Diencephalon (tissue), 1 donor: ENCODE data around the gene USP19. TPM values are rescaled to one million over a fixed set of nuclear protein-coding genes. Genes with fewer than 3 reads are reported as not detected.

Experiments used
- small RNA-seq: library from RNA; depleted of rRNA; stranded (forward); fragments of <200 nt; gene quantifications from one replicate; pipeline ENCODE3, GENCODE V24; 2014
- total RNA-seq: library from RNA; depleted of rRNA; stranded (reverse); fragments of >200 nt; gene quantifications from one replicate; pipeline ENCODE4 v1.2.3, GENCODE V29; 2014

The USP19 gene
- total RNA-seq, result 41.1 TPM

GRCh38 chr3:49120438-49121131 is at the start of gene USP19:
Gene USP19 (minus strand): TSS chr3:49120823. CDS start chr3:49119145, 1,678 bp downstream.

GRCh38 chr3:49165771-49166751 is 45.4 kb upstream of the USP19 start, which contains the start of gene CCDC71:
Gene CCDC71 (minus strand): TSS chr3:49166331. CDS start chr3:49164208, 2,123 bp downstream.

GRCh38 chr3:49132437-49133225 is 12.0 kb upstream of the USP19 start, which contains the start of gene LAMB2:
Gene LAMB2 (minus strand): TSS chr3:49133050. CDS start chr3:49132867, 183 bp downstream.

GRCh38 chr3:49104427-49105291 is 16.0 kb downstream of the USP19 start, which contains the start of gene QARS1:
Gene QARS1 (minus strand): TSS chr3:49104757. CDS start chr3:49104733, 24 bp downstream.

GRCh38 chr3:49093853-49094767 is 26.5 kb downstream of the USP19 start, which contains the start of gene QRICH1:
Gene QRICH1 (minus strand): TSS chr3:49094071. CDS start chr3:49077017, 17,054 bp downstream.

Small RNA genes within 50 kb of the gene (small RNA-seq; reads per million reads assigned to genes)
- not detected for gene RN7SL182P

Other genes starting within 250 kb of the USP19 start
- 10.6 TPM for gene SLC25A20, start 221.9 kb downstream of the USP19 start, total RNA-seq
- 70.6 TPM for gene ARIH2, start 202.0 kb downstream of the USP19 start, total RNA-seq
- 68.3 TPM for gene P4HTM, start 130.6 kb downstream of the USP19 start, total RNA-seq
- 116 TPM for gene WDR6, start 113.4 kb downstream of the USP19 start, total RNA-seq
- gene DALRD3, start 102.2 kb downstream of the USP19 start, total RNA-seq, result 41.5 TPM
- gene NDUFAF3, start 98.7 kb downstream of the USP19 start, total RNA-seq, result 34.6 TPM
- gene IMPDH2, start 91.4 kb downstream of the USP19 start, total RNA-seq, result 146 TPM
- 99.4 TPM for gene QRICH1, start 26.8 kb downstream of the USP19 start, total RNA-seq
- 168 TPM for gene QARS1, start 16.1 kb downstream of the USP19 start, total RNA-seq
- 78.2 TPM for gene LAMB2, start 12.2 kb upstream of the USP19 start, total RNA-seq
- gene CCDC71, start 45.5 kb upstream of the USP19 start, total RNA-seq, result 13.8 TPM
- 22.1 TPM for gene KLHDC8B, start 50.8 kb upstream of the USP19 start, total RNA-seq
- 6.7 TPM for gene C3orf62, start 156.4 kb upstream of the USP19 start, total RNA-seq
- 29.5 TPM for gene USP4, start 219.2 kb upstream of the USP19 start, total RNA-seq
- 79.1 TPM for gene GPX1, start 237.5 kb upstream of the USP19 start, total RNA-seq